Right atrium auricular region (tissue), 2 donors: Measurements from ENCODE around the gene GCDH. TPM values are rescaled to one million over a fixed set of nuclear protein-coding genes. Genes with fewer than 3 reads are reported as not detected.
A peak's percentile ranks its signal among the peaks of the same experiment; 100 is the strongest.

ENCODE experiments used
- DNase-seq: peaks from one replicate; pipeline ENCODE4 v3.0.0-alpha.2; 2019; ENCODE audit warnings: low spot score
- H3K27ac ChIP-seq, 2 donors: fragments of 200-600 bp; sonication (generic); 1 replicate in 1 of 2; 2 replicates in 1 of 2; pipeline ENCODE4 v1.5.1; 2016 to 2019
- H3K27me3 ChIP-seq, 2 donors: fragments of 200-600 bp; sonication (generic); one replicate each; pipeline versions ENCODE4 v1.5.1 to v1.6.0; 2017 to 2019
- H3K36me3 ChIP-seq: fragments of 200-600 bp; sonication (generic); one replicate; pipeline ENCODE4 v1.5.1; 2016
- H3K4me1 ChIP-seq, 2 donors: fragments of 200-600 bp; sonication (generic); one replicate each; pipeline versions ENCODE4 v1.5.1 to v1.6.0; 2017 to 2019
- H3K4me3 ChIP-seq, 2 donors: fragments of 200-600 bp; sonication (generic); 1 replicate in 1 of 2; 2 replicates in 1 of 2; pipeline ENCODE4 v1.5.1; 2017 to 2019; ENCODE audit warnings: mild to moderate bottlenecking in 1 of 2, moderate library complexity in 1 of 2
- H3K9me3 ChIP-seq, 2 donors: fragments of 200-600 bp; sonication (generic); one replicate each; pipeline ENCODE4 v1.5.1; 2019
- CTCF ChIP-seq, 2 donors: fragments of 200-600 bp; sonication (generic); IDR thresholded peaks; one replicate each; pipeline ENCODE4 v1.5.1; 2019; ENCODE audit warnings: antibody characterized with exemption in 2 of 2
- total RNA-seq, 2 donors: library from RNA; depleted of rRNA; stranded (reverse); fragments of >200 nt; gene quantifications; one replicate each; pipeline ENCODE4 v1.1.0, GENCODE V29; 2016

GCDH gene
- total RNA-seq, 2 donors from 2014 or later = 28.4 to 58.3 TPM

- Histone ChIP-seq H3K4me1 (peaks cover 0 to 11% of the 10 kb centered on the region in 2 donors), H3K4me3 (peak overlapping the region in 1 of 2 donors; percentile 24), H3K27me3 (no peaks in the 10 kb centered on the region), H3K27ac (no peak overlapping the region), H3K9me3 (no peaks in the 10 kb centered on the region), H3K36me3 (no peaks in the 10 kb centered on the region)
- DNase-seq = peak; percentile 86
- peak; percentile 99 to 100 for TF ChIP-seq CTCF (IDR thresholded peaks at IDR 0.05)
Measured at GRCh38 chr19:12847159-12848139, 43.5 kb upstream of the GCDH start.

GRCh38 chr19:12856653-12857052 is 34.3 kb upstream of the GCDH start:
- Histone ChIP-seq H3K27me3 (no peaks in the 10 kb centered on the region), H3K4me3 (no peak overlapping the region), H3K36me3 (no peaks in the 10 kb centered on the region), H3K9me3 (peaks cover 3 to 15% of the 10 kb centered on the region in 2 donors), H3K4me1 (no peaks in the 10 kb centered on the region), H3K27ac (no peak overlapping the region)
- DNase-seq = no peak
- no peak for TF ChIP-seq CTCF (IDR thresholded peaks at IDR 0.05)

- Histone ChIP-seq H3K27ac (no peak overlapping the region), H3K4me3 (no peak overlapping the region), H3K36me3 (no peaks in the 10 kb centered on the region), H3K27me3 (no peaks in the 10 kb centered on the region), H3K9me3 (peaks cover 3 to 15% of the 10 kb centered on the region in 2 donors), H3K4me1 (no peaks in the 10 kb centered on the region)
- DNase-seq = no peak
- TF ChIP-seq CTCF (IDR thresholded peaks at IDR 0.05) = no peak
Measured at GRCh38 chr19:12858041-12858928, 32.7 kb upstream of the GCDH start.

- H3K27ac ChIP-seq = no peak overlapping the region
- H3K9me3 ChIP-seq = peaks cover 3 to 15% of the 10 kb centered on the region in 2 donors
- no peaks in the 10 kb centered on the region for H3K4me1 ChIP-seq
- no peak for TF ChIP-seq CTCF (IDR thresholded peaks at IDR 0.05)
- H3K4me3 ChIP-seq = no peak overlapping the region
- no peak for DNase-seq
- H3K36me3 ChIP-seq = no peaks in the 10 kb centered on the region
- H3K27me3 ChIP-seq = no peaks in the 10 kb centered on the region
Measured at GRCh38 chr19:12859546-12859945, 31.4 kb upstream of the GCDH start.

- Histone ChIP-seq H3K27ac (no peak overlapping the region), H3K27me3 (no peaks in the 10 kb centered on the region), H3K9me3 (no peaks in the 10 kb centered on the region), H3K4me1 (peaks cover 0 to 6% of the 10 kb centered on the region in 2 donors), H3K36me3 (no peaks in the 10 kb centered on the region), H3K4me3 (no peak overlapping the region)
- no peak for TF ChIP-seq CTCF (IDR thresholded peaks at IDR 0.05)
- DNase-seq = no peak
Measured at GRCh38 chr19:12864143-12864542, 26.8 kb upstream of the GCDH start.
